Measurements from ENCODE around the gene TNFAIP2. TPM values are rescaled to one million over a fixed set of nuclear protein-coding genes. Genes with fewer than 3 reads are reported as not detected.
A peak's percentile ranks its signal among the peaks of the same experiment; 100 is the strongest.

Gene TNFAIP2
- total RNA-seq, 2 donors from 2014 or later, result 60.2 to 72.0 TPM

- no peak for ATAC-seq
- intact Hi-C loops (cut with DNase I), result no loop called here
- DNase-seq, result no peak
Observed at GRCh38 chr14:103127861-103128598, 4.8 kb downstream of the TNFAIP2 start.

GRCh38 chr14:103128631-103129300, 5.5 kb downstream of the TNFAIP2 start:
- no peak for DNase-seq
- intact Hi-C loops (cut with DNase I), result no loop called here
- ATAC-seq, result no peak

- DNase-seq (no peak), ATAC-seq (no peak)
- intact Hi-C loops (cut with DNase I), result no loop called here
Observed at GRCh38 chr14:103129301-103130016, 6.2 kb downstream of the TNFAIP2 start.

- intact Hi-C loops (cut with DNase I), result no loop called here
- ATAC-seq (no peak), DNase-seq (no peak)
Observed at GRCh38 chr14:103130017-103130764, 6.9 kb downstream of the TNFAIP2 start.

- no peak for DNase-seq
- peak; percentile 7 to 61 for ATAC-seq
- intact Hi-C loops (cut with DNase I), result no loop called here
Observed at GRCh38 chr14:103130965-103131364, 7.7 kb downstream of the TNFAIP2 start.

- no peak for ATAC-seq
- DNase-seq, result no peak
- intact Hi-C loops (cut with DNase I), result no loop called here
Observed at GRCh38 chr14:103131580-103131979, 8.3 kb downstream of the TNFAIP2 start.

GRCh38 chr14:103132381-103133209, 9.3 kb downstream of the TNFAIP2 start:
- no peak for ATAC-seq
- no peak for DNase-seq
- intact Hi-C loops (cut with DNase I), result no loop called here

- intact Hi-C loops (cut with DNase I), result no loop called here
- no peak for DNase-seq
- ATAC-seq, result no peak
Observed at GRCh38 chr14:103133210-103134140, 10.2 kb downstream of the TNFAIP2 start.

GRCh38 chr14:103134405-103134804, 11.1 kb downstream of the TNFAIP2 start:
- ATAC-seq, result no peak
- DNase-seq, result no peak
- intact Hi-C loops (cut with DNase I), result no loop called here

- intact Hi-C loops (cut with DNase I), result no loop called here
- ATAC-seq (no peak), DNase-seq (no peak)
Observed at GRCh38 chr14:103134919-103135318, 11.7 kb downstream of the TNFAIP2 start.

GRCh38 chr14:103135333-103136260, 12.3 kb downstream of the TNFAIP2 start:
- DNase-seq (no peak), ATAC-seq (no peak)
- intact Hi-C loops (cut with DNase I), result no loop called here

GRCh38 chr14:103136388-103137271, 13.4 kb downstream of the TNFAIP2 start:
- ATAC-seq (peak in 1 of 2 donors; percentile 12), DNase-seq (peak; percentile 69)
- intact Hi-C loops (cut with DNase I), result no loop called here

GRCh38 chr14:103137689-103138300, 14.5 kb downstream of the TNFAIP2 start:
- no peak for DNase-seq
- ATAC-seq, result peak; percentile 4 to 12
- intact Hi-C loops (cut with DNase I), result no loop called here

- ATAC-seq, result peak; percentile 41 to 59
- intact Hi-C loops (cut with DNase I), result no loop called here
- DNase-seq, result no peak
Observed at GRCh38 chr14:103138301-103139131, 15.3 kb downstream of the TNFAIP2 start.

All from left cardiac atrium (tissue), 4 donors.